CD4-positive, alpha-beta T cell treated with Interleukin-1 beta for 1 hour (primary cell): ENCODE results near the gene PPP1R9A.

Source experiments
- DNase-seq, 2 donors: peaks; one replicate each; pipeline ENCODE4 v3.0.0-alpha.2; 2020 to 2022

PPP1R9A gene

DNA sequence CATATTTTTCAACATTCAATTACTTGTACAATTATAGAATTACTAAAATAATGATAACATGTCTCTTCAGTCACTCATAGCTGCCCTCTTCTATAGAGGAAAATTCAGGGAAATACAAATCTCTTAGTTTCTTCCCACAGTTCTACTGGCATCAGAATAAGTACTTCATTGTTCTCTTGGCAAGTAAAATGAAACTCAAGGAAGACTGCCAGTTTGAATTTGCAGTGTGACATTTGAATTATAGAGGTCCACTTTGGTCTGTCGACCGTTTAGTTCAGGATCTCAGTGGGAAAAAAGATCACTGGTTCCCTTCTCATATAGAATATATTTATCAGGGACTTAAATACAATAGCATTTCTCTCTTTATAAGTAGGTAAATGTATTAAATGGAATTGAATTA is 302.4 kb downstream of the PPP1R9A start:
- no peak for DNase-seq

- no peak for DNase-seq
These were observed 305.8 kb downstream of the PPP1R9A start for GRCh38 chr7:95213148-95213547.

DNA sequence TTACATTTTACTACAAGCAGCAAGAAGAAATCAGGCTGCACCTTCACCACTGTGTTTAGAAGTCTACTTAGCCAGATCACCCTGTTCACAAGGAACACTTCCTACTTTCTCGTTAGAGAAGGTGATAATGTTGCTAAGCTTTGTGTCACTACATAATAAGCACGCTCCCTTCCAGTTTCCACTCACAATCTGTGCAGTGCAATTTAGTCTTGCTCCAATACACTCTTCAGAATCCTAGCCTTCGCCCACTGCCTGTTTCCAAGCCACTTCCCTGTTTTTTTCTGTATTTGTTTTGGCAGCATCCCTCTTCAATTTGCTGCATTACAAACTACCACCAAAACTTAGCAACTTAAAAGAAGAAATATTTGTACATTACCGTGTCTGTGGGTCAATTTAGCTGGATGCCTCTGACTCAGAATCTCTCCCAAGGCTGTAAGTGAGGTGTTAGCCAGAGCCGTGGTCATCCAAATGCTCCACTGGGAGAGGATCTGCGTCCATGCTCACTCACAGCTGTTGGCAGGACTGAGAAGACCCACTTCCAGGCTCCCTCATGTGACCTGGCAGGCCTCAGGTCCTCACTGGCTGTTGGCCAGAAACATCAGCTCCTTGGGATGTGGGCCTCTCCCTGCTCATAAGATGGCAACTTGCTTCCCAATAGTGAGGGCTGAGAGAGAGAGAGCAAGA is 306.6 kb downstream of the PPP1R9A start:
- DNase-seq, result no peak

DNA sequence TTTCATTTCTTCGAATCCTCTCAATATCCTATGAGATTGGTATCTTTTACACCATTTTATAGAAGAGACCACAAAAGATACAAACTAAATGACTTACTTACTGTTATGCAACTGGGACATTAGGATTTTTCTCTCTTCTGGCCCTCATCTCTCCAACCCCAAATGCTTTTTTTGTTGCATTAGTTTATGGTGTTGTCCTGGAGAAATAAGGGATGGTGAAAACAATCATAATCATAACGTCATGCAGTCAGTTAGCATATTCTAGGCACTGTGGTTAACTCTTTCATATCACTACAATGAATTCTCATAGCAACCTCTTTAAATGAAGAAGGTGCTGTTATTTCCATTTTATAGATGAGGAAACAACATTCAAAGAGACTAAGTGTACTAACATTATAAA is 312.3 kb downstream of the PPP1R9A start:
- no peak for DNase-seq

DNA sequence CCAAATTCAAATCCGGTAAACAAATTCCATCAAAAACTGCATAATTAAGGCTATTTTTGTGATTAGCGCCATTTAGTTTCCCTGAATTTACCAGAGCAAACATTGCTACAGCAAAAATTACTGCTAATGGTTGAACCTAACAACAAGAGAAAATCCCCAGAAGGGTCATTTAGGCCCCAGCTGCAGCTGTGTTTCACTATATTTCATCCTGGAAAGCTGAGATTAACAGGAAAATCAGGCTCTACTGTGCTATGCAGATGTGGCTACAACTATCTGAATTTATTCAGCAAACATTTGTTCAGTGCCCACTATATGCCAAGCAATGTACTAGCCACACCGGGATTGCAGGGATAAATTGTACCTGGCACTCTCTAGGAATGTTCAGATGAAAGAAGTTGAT is 312.9 kb downstream of the PPP1R9A start:
- no peak for DNase-seq

DNA sequence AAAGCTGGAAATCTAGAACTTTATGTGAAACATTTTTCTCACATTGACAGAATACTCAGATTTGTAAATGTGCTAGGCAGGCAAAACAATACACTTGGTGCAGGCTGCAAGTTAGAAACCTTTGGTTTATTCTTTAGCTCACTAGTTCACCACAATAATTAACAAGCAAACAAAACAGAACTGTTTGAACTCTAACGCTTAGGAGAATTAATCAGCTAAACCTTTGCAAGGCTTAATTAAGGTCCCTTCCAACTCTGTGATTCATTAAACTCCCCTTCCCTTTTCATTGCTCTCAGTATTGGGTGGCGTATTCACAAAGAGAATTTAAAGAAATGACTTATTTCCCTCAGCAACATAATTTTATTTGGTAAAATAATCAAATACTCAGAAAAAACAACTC is 317.9 kb downstream of the PPP1R9A start:
- no peak for DNase-seq

DNA sequence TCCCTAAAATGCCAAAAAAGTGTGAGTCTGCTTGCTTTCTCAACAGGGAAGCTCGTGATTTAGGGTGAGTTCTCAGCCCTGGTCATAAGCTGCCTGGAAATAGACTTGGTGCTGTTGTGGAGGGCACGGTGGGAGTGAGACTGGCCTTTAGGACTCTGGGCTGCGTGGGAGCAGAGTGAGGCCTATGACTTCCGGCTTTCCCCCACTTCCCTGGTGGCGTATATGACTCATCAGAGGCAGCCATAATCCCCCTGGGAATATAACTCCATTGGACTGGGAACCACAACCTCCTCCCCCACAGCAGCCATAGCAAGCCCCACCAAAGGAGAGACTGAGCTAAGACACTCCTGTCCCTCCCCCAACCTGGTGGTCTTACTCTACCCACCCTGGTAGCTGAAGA is 321.9 kb downstream of the PPP1R9A start:
- DNase-seq, result no peak

DNA sequence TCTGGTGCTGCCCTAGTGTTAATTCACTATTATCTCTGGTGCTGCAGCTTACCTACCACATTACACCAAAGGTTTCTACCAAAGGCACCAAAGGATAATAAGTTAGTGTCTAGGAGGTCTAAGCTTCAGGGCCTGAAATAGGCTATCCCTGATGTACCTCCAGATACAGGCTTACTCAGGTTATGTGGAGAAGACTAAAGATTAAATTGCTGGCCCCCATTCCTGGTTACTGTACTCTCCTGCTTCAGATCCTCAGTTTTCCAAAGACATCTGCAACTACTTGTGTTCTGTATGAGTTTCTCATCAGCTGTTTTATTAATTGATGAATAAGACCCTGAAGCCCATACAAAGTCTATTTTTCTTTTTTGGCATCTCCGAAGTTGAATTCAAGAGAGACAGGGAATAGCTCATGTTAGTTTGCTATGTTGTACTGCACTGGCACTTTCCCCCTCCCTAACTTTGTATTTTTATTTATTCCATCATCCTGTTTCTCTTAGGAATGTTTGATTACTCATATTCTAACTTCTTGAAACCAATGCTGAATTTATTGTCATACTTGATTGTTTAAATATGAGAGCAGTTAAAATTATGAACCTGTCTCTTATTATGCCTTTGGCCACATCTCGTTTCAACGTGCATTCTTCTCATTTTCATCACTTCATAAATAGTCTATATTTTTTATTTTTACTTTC is 331.0 kb downstream of the PPP1R9A start:
- DNase-seq, result no peak

DNA sequence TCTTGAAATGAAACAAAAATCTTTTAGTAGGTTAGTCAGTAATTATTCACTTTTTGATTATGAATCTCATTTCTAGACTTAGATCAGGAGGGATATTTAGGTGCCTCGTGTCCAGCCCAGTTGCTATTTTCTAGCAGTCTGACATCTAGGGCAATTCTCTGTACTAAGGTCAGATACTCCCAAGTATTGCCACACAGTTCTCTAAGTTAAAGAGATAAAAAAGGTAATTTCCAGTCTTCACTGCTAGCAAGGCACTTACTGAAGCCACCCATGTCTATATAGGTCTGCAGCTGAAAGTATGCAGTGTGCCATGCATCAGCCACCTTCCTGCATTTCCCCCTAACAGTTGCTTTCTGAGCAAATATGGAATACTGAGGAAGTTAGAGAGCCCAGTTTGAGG is 333.5 kb downstream of the PPP1R9A start:
- no peak for DNase-seq

GRCh38 chr7:95242266-95242665 is 334.9 kb downstream of the PPP1R9A start:
- no peak for DNase-seq

DNA sequence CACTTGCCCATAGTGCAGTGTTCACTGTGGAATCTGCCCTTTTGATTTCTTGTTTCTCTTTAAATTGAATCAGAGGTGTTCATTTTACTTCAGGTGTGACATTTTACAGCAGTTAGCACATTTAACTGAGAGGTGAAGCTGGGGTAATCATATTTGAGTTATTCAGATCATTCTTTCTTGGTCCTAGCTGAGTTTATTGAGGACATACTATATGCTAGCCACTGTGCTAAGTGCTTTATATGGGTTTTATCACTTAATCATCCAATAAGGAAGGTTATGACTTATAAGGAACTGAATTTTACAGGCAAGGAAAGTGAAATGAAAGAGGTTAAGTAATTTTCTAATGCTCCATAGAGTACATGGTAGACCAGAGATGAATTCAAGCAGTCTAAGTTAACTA is 337.2 kb downstream of the PPP1R9A start:
- DNase-seq, result no peak

GRCh38 chr7:95245828-95246500 is 338.6 kb downstream of the PPP1R9A start:
- no peak for DNase-seq

DNA sequence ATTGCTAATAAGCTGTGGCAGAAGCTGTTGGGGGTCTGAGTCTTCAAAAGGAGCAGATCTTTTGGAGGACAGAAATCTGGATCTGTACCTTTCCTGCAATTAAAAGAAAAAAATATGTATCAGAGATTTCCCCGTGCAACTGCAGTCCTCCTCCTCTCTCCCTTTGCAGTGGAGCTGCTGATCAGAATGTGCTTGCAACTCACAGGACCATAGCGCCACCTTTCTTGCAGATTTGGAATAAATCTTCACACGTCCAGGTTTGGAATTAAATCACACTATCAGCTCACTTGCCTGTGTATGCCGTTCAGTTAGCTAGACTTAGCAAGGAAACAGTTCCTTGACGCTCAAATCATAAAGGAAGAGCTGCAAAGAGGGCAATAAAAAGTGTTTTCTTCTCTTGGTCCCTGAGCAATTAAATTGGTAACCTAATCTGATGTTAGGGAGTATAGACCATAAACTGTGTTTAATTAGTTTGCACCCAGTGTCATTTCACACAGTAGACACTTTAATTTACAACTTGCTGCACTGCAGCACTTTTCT is 339.5 kb downstream of the PPP1R9A start:
- peak in 1 of 2 donors; percentile 11 for DNase-seq

DNA sequence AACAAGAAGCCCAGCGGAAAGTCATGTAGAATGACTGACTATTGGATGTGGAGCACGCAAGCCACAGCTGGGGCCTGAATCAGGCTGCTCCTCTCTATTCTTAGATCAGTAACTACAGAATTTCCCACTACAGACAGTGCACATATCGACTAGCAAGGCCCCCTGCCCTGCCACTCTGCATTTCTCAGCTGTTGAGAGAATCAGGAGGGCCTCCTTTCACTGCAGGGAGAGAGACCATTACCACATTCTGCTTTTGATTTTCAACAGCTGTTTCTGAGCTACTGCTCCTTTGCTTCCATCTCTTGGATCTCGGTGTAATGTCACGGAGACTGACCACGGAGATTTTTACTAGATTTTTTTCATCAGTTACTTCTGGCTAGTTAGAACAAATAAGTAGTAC is 343.2 kb downstream of the PPP1R9A start:
- DNase-seq, result no peak

DNA sequence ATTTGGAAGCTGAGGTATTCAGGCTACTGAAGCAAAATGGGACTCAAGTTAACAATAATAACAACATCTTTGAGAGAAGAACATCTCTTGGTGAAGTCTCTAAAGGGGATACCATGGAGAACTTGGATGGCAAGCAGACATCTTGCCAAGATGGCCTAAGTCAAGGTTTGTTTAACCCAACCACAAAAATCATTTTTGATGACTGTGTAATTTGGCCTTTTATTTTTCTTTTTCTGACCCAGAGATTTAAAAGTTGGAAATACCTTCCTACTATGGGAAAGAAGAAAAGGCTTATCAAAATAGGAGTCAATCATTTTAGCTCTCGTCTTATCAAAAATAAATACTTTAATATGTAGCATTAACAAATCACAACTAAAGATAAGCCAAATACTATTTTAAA is 344.6 kb downstream of the PPP1R9A start:
- DNase-seq, result no peak

- DNase-seq, result no peak
These were observed 346.6 kb downstream of the PPP1R9A start for GRCh38 chr7:95253986-95254385.

DNA sequence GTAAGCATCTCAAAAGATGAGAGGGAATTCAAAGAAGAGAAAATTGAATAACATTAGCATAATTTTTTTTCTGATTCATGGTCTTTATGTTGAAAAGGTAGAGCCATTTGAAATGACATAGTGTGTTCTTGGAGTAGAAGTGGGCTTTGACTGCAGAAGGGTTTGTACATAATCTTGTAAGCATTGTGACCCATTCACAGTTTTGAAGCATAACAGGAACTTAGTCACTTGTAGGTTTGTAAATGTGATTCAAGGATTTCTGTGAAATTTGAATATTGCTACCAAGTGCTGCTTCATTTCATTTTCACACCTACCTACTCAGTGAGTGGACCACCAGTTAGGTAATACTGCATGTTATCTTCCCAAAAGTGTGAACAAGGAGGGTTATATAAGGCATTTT is 348.3 kb downstream of the PPP1R9A start:
- DNase-seq, result no peak

- no peak for DNase-seq
These were observed 354.6 kb downstream of the PPP1R9A start for GRCh38 chr7:95261895-95262415.

GRCh38 chr7:95262875-95263274 is 355.5 kb downstream of the PPP1R9A start:
- no peak for DNase-seq

GRCh38 chr7:95263785-95264362 is 356.5 kb downstream of the PPP1R9A start:
- no peak for DNase-seq

- DNase-seq, result no peak
These were observed 357.0 kb downstream of the PPP1R9A start for GRCh38 chr7:95264363-95264891.

DNA sequence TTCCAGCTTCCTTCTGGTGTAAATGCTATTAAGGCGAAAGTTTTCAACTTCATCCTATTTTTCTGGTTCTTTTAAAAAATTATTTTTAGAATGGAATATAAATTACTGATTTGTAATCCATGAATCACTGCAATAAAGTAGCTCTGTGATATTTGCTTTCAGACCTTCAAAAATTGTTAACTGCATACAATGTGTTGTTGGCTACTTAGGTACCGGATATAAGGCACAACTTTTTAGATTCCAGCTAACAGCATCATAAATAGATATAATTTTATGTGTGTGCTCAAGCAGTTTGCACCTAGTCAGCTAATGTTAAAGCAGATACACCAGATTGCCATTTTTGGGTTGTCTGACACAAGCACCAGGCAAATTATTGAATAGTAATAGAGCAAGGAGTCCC is 358.2 kb downstream of the PPP1R9A start:
- DNase-seq, result no peak

- DNase-seq, result no peak
These were observed 360.4 kb downstream of the PPP1R9A start for GRCh38 chr7:95267754-95268153.
